A549 (cell line): Measurements from ENCODE around the gene C10orf62. TPM values are rescaled to one million over a fixed set of nuclear protein-coding genes. Genes with fewer than 3 reads are reported as not detected.
A peak's percentile ranks its signal among the peaks of the same experiment; 100 is the strongest.

ENCODE experiments used
- BHLHE40 ChIP-seq: IDR thresholded peaks from 2 replicates; pipeline ENCODE4 v1.6.1; 2012; ENCODE audit warnings: low read depth, low read length, inconsistent platforms
- CBX8 ChIP-seq: fragments of 200-600 bp; sonication (generic); IDR thresholded peaks from 2 replicates; pipeline ENCODE4 v1.6.1; 2016
- CEBPB ChIP-seq, 2 experiments: fragments of >200 bp in 1 of 2; sonication (Bioruptor Twin) in 1 of 2; formaldehyde crosslinking in 1 of 2; IDR thresholded peaks; 2 replicates each; pipeline ENCODE4 v1.6.1; 2012 to 2016
- CHD2 ChIP-seq: fragments of 150-350 bp; IDR thresholded peaks from 2 replicates; pipeline ENCODE4 v1.6.1; 2014; ENCODE audit warnings: low read length; ENCODE audit not compliant: partially characterized antibody
- EHF ChIP-seq: fragments of 250-450 bp; sonication (Bioruptor Pico); IDR thresholded peaks from 2 replicates; pipeline ENCODE4 v1.5.0; 2020; ENCODE audit warnings: mild to moderate bottlenecking
- EHMT2 ChIP-seq: fragments of 200-600 bp; sonication (generic); IDR thresholded peaks from 2 replicates; pipeline ENCODE4 v1.6.1; 2016; ENCODE audit warnings: antibody characterized with exemption, low read depth, mild to moderate bottlenecking, moderate library complexity
- HDAC2 ChIP-seq: fragments of 200-600 bp; sonication (generic); IDR thresholded peaks from 2 replicates; pipeline ENCODE4 v1.6.1; 2016
- HEYL ChIP-seq: fragments of 250-450 bp; sonication (Bioruptor Pico); IDR thresholded peaks from 2 replicates; pipeline ENCODE4 v1.8.0; 2021; ENCODE audit warnings: mild to moderate bottlenecking, moderate library complexity
- HOXB13 ChIP-seq: fragments of 250-450 bp; sonication (Bioruptor Pico); IDR thresholded peaks from 2 replicates; pipeline ENCODE4 v1.5.0; 2020; ENCODE audit warnings: low read depth, mild to moderate bottlenecking, moderate library complexity
- JUNB ChIP-seq: fragments of >200 bp; sonication (Bioruptor Twin); formaldehyde crosslinking; IDR thresholded peaks from 2 replicates; pipeline ENCODE4 v1.6.1; 2016
- KDM1A ChIP-seq: fragments of 200-600 bp; sonication (generic); IDR thresholded peaks from 2 replicates; pipeline ENCODE4 v1.6.1; 2016; ENCODE audit warnings: low read depth, mild to moderate bottlenecking
- KDM5A ChIP-seq: fragments of 200-600 bp; sonication (generic); IDR thresholded peaks from 2 replicates; pipeline ENCODE4 v1.6.1; 2016; ENCODE audit warnings: antibody characterized with exemption, mild to moderate bottlenecking
- MYC ChIP-seq: IDR thresholded peaks from 2 replicates; pipeline ENCODE4 v1.6.1; 2012; ENCODE audit warnings: mild to moderate bottlenecking, inconsistent platforms, low read length, improper control_type of control experiment, borderline replicate concordance
- POLR2AphosphoS2 ChIP-seq: conservative IDR thresholded peaks from 2 replicates; pipeline ENCODE4 v1.6.1; 2012; ENCODE audit warnings: low read length, improper control_type of control experiment, inconsistent platforms
- RAD21 ChIP-seq, 2 experiments: fragments of >200 bp in 1 of 2; sonication (Bioruptor Twin) in 1 of 2; formaldehyde crosslinking in 1 of 2; IDR thresholded peaks in 1 of 2; conservative IDR thresholded peaks in 1 of 2; 2 replicates in 1 of 2; 3 replicates in 1 of 2; pipeline ENCODE4 v1.6.1; 2012 to 2018; ENCODE audit warnings: inconsistent platforms in 1 of 2
- RCOR1 ChIP-seq: fragments of 150-350 bp; IDR thresholded peaks from 2 replicates; pipeline ENCODE4 v1.6.1; 2014; ENCODE audit warnings: antibody characterized with exemption, low read length, low read depth
- RFX5 ChIP-seq: fragments of 450-650 bp; IDR thresholded peaks from 2 replicates; pipeline ENCODE4 v1.7.1; 2014; ENCODE audit warnings: antibody characterized with exemption, mild to moderate bottlenecking, moderate library complexity
- SMC3 ChIP-seq: fragments of >200 bp; sonication (Bioruptor Twin); formaldehyde crosslinking; IDR thresholded peaks from 3 replicates; pipeline ENCODE4 v1.6.1; 2018; ENCODE audit warnings: inconsistent platforms
- SREBF2 ChIP-seq: fragments of 450-650 bp; IDR thresholded peaks from 2 replicates; pipeline ENCODE4 v1.6.1; 2014; ENCODE audit warnings: mild to moderate bottlenecking, moderate library complexity
- TFCP2L1 ChIP-seq: fragments of 250-450 bp; sonication (Bioruptor Pico); IDR thresholded peaks from 2 replicates; pipeline ENCODE4 v1.5.0; 2021; ENCODE audit warnings: mild to moderate bottlenecking
- TP53 ChIP-seq: fragments of 250-450 bp; sonication (Bioruptor Pico); IDR thresholded peaks from 2 replicates; pipeline ENCODE4 v1.5.0; 2021; ENCODE audit warnings: mild to moderate bottlenecking, moderate library complexity
- ZC3H11A ChIP-seq: fragments of 450-650 bp; IDR thresholded peaks from 2 replicates; pipeline ENCODE4 v1.6.1; 2014; ENCODE audit warnings: antibody characterized with exemption, mild to moderate bottlenecking
- ZFP36 ChIP-seq: fragments of 450-650 bp; IDR thresholded peaks from 2 replicates; pipeline ENCODE4 v1.6.1; 2014; ENCODE audit warnings: borderline replicate concordance; ENCODE audit not compliant: partially characterized antibody
- polyA plus RNA-seq, 4 experiments: library from polyadenylated mRNA; depleted of rRNA in 3 of 4; stranded (reverse); fragments of >200 nt; fragmentation: RNase III in 1 of 4; extraction: RNeasy Plus Mini Kit Qiagen cat#74134 plus additional on column Dnase treatment in 1 of 4; gene quantifications; 2 replicates in 3 of 4; 3 replicates in 1 of 4; pipeline ENCODE4 v1.2.3, GENCODE V29; 2011 to 2017
- TF ChIP-seq, protein P1 (sequence below): IDR thresholded peaks from 2 replicates; pipeline ENCODE4 v1.6.1; 2012
- TF ChIP-seq, protein P2 (sequence below): fragments of 250-450 bp; sonication (Bioruptor Pico); IDR thresholded peaks from 2 replicates; pipeline ENCODE4 v1.5.0; 2020; ENCODE audit warnings: low read depth, mild to moderate bottlenecking, moderate library complexity
- TF ChIP-seq, protein P3 (sequence below): fragments of >200 bp; sonication (Bioruptor Twin); formaldehyde crosslinking; IDR thresholded peaks from 3 replicates; pipeline ENCODE4 v1.5.1; 2016
- TF ChIP-seq, protein P4 (sequence below): IDR thresholded peaks from 2 replicates; pipeline ENCODE4 v1.6.1; 2012
- TF ChIP-seq, protein P5 (sequence below): fragments of >200 bp; sonication (Bioruptor Twin); formaldehyde crosslinking; IDR thresholded peaks from 2 replicates; pipeline ENCODE4 v1.6.1; 2016
- TF ChIP-seq, protein P6 (sequence below): fragments of 250-450 bp; sonication (Bioruptor Pico); IDR thresholded peaks from 2 replicates; pipeline ENCODE4 v1.5.0; 2021; ENCODE audit warnings: mild to moderate bottlenecking, moderate library complexity, borderline replicate concordance
- TF ChIP-seq, protein P7 (sequence below): fragments of 450-650 bp; IDR thresholded peaks from 2 replicates; pipeline ENCODE4 v1.6.1; 2014; ENCODE audit warnings: antibody characterized with exemption

C10orf62 gene
- polyA plus RNA-seq, 2 of the 4 experiments (the other 2 are of a cell fraction), result not detected

DNA sequence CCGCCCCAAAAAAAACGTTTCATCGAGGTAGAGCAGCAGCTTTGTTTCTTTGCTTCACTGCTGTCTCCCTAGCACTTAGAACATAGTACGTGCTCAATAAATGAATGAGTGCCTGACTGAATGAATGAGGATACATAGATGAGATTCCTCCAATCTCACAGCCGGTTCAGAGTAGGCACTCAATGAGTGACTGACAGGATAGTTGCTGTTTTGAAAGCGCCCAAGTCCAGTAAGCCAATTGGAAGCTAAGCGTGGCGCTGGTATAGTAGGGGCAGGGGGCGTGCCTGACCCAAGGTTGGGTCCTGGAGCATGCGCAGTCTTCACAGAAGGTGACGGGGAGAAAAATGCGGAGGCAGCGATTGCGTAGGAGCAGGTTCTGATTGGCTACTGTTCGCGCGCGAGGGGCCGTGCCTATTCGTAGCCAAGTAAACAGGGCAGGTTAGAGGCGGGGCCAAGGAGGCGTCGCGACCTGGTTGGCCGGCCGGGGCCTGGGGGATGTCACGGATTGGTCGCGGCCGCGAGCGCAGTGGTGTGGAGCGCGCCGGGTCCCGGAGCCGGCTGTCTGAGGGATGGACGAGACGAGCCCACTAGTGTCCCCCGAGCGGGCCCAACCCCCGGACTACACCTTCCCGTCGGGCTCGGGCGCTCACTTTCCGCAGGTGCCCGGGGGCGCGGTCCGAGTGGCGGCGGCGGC, 50.8 kb downstream of the C10orf62 start, which contains the start of gene PI4K2A (continued):
- TF ChIP-seq CBX8, result no peak
- TF ChIP-seq TFCP2L1 (CRISPR knock-in tag), result no peak
- TF ChIP-seq ZFP36, result no peak
- TF ChIP-seq KDM1A, result no peak
- no peak for TF ChIP-seq EHF (CRISPR knock-in tag)
- no peak for TF ChIP-seq SREBF2
- TF ChIP-seq, protein P1, sequence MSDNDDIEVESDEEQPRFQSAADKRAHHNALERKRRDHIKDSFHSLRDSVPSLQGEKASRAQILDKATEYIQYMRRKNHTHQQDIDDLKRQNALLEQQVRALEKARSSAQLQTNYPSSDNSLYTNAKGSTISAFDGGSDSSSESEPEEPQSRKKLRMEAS, result peak; percentile 78
- TF ChIP-seq KDM5A, result no peak
- no peak for TF ChIP-seq RAD21 (conservative IDR thresholded peaks at IDR 0.05 in 1 of 2, IDR thresholded peaks at IDR 0.05 in 1 of 2)
- no peak for TF ChIP-seq ZC3H11A
- TF ChIP-seq CHD2, result no peak
- TF ChIP-seq TP53, result no peak
- TF ChIP-seq SMC3, result no peak
- no peak for TF ChIP-seq HEYL (CRISPR knock-in tag)
- no peak for TF ChIP-seq BHLHE40
- TF ChIP-seq RFX5, result peak; percentile 86; the same call in 1 of the 2 replicates
- TF ChIP-seq CEBPB (IDR thresholded peaks at IDR 0.05), result peak in 1 of 2 experiments; percentile 54; a peak in 1 of 4 replicates
- no peak for TF ChIP-seq HOXB13
- TF ChIP-seq MYC, result no peak
- TF ChIP-seq, protein P2, sequence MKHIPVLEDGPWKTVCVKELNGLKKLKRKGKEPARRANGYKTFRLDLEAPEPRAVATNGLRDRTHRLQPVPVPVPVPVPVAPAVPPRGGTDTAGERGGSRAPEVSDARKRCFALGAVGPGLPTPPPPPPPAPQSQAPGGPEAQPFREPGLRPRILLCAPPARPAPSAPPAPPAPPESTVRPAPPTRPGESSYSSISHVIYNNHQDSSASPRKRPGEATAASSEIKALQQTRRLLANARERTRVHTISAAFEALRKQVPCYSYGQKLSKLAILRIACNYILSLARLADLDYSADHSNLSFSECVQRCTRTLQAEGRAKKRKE (CRISPR knock-in tag), result no peak
- TF ChIP-seq JUNB, result no peak
- TF ChIP-seq EHMT2, result no peak
- TF ChIP-seq, protein P3, sequence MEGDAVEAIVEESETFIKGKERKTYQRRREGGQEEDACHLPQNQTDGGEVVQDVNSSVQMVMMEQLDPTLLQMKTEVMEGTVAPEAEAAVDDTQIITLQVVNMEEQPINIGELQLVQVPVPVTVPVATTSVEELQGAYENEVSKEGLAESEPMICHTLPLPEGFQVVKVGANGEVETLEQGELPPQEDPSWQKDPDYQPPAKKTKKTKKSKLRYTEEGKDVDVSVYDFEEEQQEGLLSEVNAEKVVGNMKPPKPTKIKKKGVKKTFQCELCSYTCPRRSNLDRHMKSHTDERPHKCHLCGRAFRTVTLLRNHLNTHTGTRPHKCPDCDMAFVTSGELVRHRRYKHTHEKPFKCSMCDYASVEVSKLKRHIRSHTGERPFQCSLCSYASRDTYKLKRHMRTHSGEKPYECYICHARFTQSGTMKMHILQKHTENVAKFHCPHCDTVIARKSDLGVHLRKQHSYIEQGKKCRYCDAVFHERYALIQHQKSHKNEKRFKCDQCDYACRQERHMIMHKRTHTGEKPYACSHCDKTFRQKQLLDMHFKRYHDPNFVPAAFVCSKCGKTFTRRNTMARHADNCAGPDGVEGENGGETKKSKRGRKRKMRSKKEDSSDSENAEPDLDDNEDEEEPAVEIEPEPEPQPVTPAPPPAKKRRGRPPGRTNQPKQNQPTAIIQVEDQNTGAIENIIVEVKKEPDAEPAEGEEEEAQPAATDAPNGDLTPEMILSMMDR, result no peak
- TF ChIP-seq, protein P4, sequence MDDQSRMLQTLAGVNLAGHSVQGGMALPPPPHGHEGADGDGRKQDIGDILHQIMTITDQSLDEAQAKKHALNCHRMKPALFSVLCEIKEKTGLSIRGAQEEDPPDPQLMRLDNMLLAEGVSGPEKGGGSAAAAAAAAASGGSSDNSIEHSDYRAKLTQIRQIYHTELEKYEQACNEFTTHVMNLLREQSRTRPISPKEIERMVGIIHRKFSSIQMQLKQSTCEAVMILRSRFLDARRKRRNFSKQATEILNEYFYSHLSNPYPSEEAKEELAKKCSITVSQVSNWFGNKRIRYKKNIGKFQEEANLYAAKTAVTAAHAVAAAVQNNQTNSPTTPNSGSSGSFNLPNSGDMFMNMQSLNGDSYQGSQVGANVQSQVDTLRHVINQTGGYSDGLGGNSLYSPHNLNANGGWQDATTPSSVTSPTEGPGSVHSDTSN, result no peak
- no peak for TF ChIP-seq RCOR1
- TF ChIP-seq POLR2AphosphoS2, result no peak
- TF ChIP-seq, protein P5, sequence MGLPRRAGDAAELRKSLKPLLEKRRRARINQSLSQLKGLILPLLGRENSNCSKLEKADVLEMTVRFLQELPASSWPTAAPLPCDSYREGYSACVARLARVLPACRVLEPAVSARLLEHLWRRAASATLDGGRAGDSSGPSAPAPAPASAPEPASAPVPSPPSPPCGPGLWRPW, result no peak
- TF ChIP-seq, protein P6, sequence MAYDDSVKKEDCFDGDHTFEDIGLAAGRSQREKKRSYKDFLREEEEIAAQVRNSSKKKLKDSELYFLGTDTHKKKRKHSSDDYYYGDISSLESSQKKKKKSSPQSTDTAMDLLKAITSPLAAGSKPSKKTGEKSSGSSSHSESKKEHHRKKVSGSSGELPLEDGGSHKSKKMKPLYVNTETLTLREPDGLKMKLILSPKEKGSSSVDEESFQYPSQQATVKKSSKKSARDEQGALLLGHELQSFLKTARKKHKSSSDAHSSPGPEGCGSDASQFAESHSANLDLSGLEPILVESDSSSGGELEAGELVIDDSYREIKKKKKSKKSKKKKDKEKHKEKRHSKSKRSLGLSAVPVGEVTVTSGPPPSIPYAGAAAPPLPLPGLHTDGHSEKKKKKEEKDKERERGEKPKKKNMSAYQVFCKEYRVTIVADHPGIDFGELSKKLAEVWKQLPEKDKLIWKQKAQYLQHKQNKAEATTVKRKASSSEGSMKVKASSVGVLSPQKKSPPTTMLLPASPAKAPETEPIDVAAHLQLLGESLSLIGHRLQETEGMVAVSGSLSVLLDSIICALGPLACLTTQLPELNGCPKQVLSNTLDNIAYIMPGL (CRISPR knock-in tag), result no peak
- peak; percentile 19; the same call in 1 of the 2 replicates for TF ChIP-seq HDAC2
- TF ChIP-seq, protein P7, sequence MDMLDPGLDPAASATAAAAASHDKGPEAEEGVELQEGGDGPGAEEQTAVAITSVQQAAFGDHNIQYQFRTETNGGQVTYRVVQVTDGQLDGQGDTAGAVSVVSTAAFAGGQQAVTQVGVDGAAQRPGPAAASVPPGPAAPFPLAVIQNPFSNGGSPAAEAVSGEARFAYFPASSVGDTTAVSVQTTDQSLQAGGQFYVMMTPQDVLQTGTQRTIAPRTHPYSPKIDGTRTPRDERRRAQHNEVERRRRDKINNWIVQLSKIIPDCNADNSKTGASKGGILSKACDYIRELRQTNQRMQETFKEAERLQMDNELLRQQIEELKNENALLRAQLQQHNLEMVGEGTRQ, result peak; percentile 42
